Activated naive CD4-positive, alpha-beta T cell treated with anti-CD3 and anti-CD28 coated beads, Interleukin-2, amount 50 U/mL, for 72 hours (primary cell): ENCODE results near the gene DCTN5. TPM values are rescaled to one million over a fixed set of nuclear protein-coding genes. Genes with fewer than 3 reads are reported as not detected.

Source experiments
- ATAC-seq, 2 donors: fragments of 150-1000 bp; cut with Tn5 transposase; 2 replicates each; pipeline ENCODE4 v1.10.0; 2021; ENCODE audit warnings: mild to moderate bottlenecking in 2 of 2, moderate library complexity in 2 of 2
- DNase-seq, 2 donors: peaks; one replicate each; pipeline ENCODE4 v3.0.0; 2021 to 2022; ENCODE audit warnings: low spot score in 2 of 2
- H3K27ac Mint-ChIP-seq, 2 donors: one replicate each; pipeline ENCODE4 v1.8.0; 2022; ENCODE audit warnings: mild to moderate bottlenecking in 2 of 2, mixed read lengths in 2 of 2
- H3K36me3 Mint-ChIP-seq, 2 donors: one replicate each; pipeline ENCODE4 v1.8.0; 2022; ENCODE audit warnings: mixed read lengths in 2 of 2
- H3K9me3 Mint-ChIP-seq, 2 donors: one replicate each; pipeline ENCODE4 v1.8.0; 2022; ENCODE audit warnings: mixed read lengths in 2 of 2
- total RNA-seq, 2 donors: library from RNA; stranded (reverse); gene quantifications; one replicate each; pipeline ENCODE4 v1.2.3, GENCODE V29; 2022

The DCTN5 gene
- total RNA-seq, 2 donors from 2014 or later: 71.2 to 88.0 TPM

DNA sequence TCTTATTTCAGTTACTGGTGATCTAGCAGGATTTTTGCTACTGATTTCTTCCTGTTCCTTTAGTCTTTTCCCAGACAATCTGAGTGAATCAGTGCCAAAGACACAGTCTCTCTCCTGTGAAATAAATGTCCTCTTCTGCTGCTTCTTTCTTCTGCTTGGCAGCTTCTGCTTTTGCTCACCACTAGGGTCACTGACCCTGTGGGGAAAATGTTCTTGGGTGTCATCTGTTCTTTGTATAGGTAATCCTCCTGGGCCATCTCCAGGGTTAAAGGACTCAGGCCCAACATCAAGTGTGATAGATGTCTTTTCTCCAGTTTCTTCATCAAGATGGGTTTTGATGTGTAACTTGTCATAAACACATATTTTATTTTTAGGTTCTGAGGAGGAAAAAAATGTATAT lies 5.3 kb upstream of the DCTN5 start:
- H3K36me3 Mint-ChIP-seq: peaks cover 9 to 15% of the 10 kb centered on the region in 2 donors
- H3K9me3 Mint-ChIP-seq: no peaks in the 10 kb centered on the region
- no peak overlapping the region for H3K27ac Mint-ChIP-seq

GRCh38 chr16:23640615-23640930 lies 693 bp upstream of the DCTN5 start:
- peak in 1 of 2 donors; percentile 4 for ATAC-seq
- H3K27ac Mint-ChIP-seq: peak overlapping the region; percentile 95 to 99
- peaks cover 0 to 3% of the 10 kb centered on the region in 2 donors for H3K9me3 Mint-ChIP-seq
- peaks cover 34 to 35% of the 10 kb centered on the region in 2 donors for H3K36me3 Mint-ChIP-seq
- DNase-seq: no peak

More for the DNA sequence above, 5.3 kb upstream of the DCTN5 start:
- DNase-seq: no peak
- ATAC-seq: no peak

DNA sequence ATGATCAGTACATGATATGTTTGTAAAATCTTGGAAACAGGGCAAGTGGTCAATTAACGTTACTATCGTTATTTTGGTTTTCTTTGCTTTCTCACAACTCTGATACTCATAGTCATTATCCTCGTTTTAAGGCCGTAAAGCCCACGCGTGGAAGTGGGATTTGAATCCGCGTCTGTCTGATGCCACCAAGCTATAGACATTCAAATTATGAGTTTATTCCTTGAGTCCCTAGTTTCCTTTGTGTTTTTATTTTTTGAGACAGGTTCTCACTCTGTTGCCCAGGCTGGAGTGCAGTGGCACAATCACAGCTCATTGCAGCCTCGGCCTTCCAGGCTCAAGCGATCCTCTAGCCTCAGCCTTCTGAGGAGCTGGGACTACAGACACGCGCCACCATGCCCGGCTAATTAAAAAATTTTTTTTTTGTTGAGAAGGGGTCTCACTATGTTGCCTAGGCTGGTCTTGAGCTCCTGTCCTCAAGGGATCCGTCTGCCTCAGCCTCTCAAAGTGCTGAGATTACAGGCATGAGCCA lies 1.0 kb downstream of the DCTN5 start:
- Mint-ChIP-seq H3K9me3 (peaks cover 0 to 4% of the 10 kb centered on the region in 2 donors), H3K27ac (peak overlapping the region; percentile 95 to 99), H3K36me3 (peaks cover 44 to 50% of the 10 kb centered on the region in 2 donors)
- no peak for ATAC-seq
- DNase-seq: no peak

DNA sequence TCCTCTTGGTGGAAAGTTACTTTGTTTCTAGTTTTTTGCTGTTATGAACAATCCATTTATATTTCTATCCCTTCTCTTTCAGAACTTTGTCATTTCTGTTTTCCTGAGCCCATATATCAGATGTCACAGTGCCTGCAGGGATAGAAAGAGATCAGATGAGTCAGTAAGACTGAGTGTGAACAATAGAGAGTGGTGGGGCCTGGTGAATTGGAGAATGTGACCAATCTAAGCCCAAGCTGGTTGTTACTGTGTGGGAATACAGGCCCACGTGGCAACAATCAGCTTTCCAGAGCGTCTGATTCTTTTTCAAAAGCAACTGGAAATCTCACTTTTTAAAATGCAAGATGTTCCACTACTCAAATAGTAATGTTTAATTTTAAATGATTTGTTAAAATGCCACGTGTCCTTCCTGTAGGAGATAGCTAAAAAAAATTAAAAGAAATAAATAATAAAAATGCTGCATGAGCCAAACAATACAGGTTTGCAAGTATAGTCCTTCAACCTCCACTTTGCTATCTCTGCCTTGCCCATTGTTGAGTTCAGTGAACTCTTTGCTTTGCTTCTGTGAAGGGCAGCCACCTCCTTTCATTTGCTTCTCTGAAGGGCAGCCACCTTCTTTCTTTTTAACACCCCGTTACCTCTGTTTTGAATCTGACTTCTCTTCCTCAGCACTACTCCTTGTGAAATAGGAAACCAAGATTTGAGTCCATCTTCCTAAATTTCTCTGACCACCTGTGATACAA lies 9.6 kb downstream of the DCTN5 start:
- ATAC-seq: peak; percentile 88 to 91
- H3K27ac Mint-ChIP-seq: peak overlapping the region; percentile 65 to 69
- DNase-seq: no peak

GRCh38 chr16:23651943-23652468 lies 10.7 kb downstream of the DCTN5 start:
- DNase-seq (no peak), ATAC-seq (peak; percentile 79 to 83)
- H3K27ac Mint-ChIP-seq: peak overlapping the region; percentile 69 to 90

More for the DNA sequence above, 9.6 kb downstream of the DCTN5 start:
- H3K9me3 Mint-ChIP-seq: no peaks in the 10 kb centered on the region
- peaks cover 15 to 44% of the 10 kb centered on the region in 2 donors for H3K36me3 Mint-ChIP-seq

DNA sequence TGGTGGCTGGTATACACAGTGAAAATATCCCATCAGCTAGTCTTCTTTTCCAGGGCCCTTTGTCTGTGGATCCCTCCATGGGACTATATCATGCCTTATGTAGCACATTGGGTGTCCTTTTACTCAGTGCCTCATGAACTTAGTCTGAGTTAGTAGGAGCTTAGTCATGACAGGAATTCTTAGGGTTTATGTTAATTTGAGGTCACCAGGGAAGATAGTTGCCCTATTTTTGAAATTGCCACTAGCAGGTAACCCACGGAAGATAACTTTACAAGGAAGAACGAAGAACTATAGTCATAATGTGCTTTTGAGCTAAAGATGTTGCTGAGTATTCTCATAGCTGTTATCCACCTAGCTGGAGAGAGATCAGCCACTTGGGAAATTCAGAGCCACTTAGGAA lies 22.7 kb downstream of the DCTN5 start:
- ATAC-seq: peak; percentile 78 to 88
- peaks cover 41 to 52% of the 10 kb centered on the region in 2 donors for H3K36me3 Mint-ChIP-seq
- no peak overlapping the region for H3K27ac Mint-ChIP-seq
- H3K9me3 Mint-ChIP-seq: no peaks in the 10 kb centered on the region
- no peak for DNase-seq

More at GRCh38 chr16:23651943-23652468, 10.7 kb downstream of the DCTN5 start:
- H3K36me3 Mint-ChIP-seq: peaks cover 8 to 32% of the 10 kb centered on the region in 2 donors
- no peaks in the 10 kb centered on the region for H3K9me3 Mint-ChIP-seq

GRCh38 chr16:23666571-23667354 lies 25.5 kb downstream of the DCTN5 start:
- no peaks in the 10 kb centered on the region for H3K9me3 Mint-ChIP-seq
- peaks cover 43 to 67% of the 10 kb centered on the region in 2 donors for H3K36me3 Mint-ChIP-seq
- no peak overlapping the region for H3K27ac Mint-ChIP-seq
- ATAC-seq: no peak
- DNase-seq: no peak

DNA sequence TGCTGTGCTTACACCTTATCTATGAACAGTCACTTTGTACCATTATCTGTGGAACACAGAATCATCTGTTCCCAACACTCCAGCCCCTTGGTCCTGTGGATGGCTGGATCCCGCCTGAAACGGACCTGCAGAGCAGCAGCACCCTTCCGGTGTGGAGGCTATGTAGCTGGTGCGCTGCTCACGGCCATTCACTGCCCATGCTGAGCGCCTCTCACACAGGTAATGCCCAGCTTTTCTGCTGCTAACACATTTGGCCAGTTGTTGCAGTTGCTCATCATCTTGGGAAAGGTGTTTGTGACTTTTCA lies 26.0 kb downstream of the DCTN5 start:
- no peak for ATAC-seq
- Mint-ChIP-seq H3K36me3 (peaks cover 43 to 68% of the 10 kb centered on the region in 2 donors), H3K9me3 (no peaks in the 10 kb centered on the region), H3K27ac (no peak overlapping the region)
- no peak for DNase-seq

DNA sequence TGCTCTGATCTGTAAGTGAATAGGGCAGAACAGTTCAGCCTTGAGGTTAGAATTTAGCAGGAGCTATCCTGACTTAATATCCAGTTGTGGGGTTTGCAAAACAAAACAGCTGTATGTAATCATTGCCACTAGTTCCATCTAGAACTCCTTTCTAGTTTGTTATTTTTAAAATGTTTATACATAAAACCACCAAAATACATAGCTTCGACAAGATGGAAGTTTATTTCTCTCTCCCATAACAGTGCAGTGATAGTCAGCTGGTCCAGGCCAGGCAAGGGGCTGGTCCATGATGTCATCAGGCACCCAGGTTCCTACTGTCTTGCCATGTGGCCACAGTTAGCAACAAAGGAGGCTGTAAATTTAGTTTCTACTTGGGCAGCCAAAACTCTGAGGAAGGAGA lies 27.0 kb downstream of the DCTN5 start:
- no peaks in the 10 kb centered on the region for H3K9me3 Mint-ChIP-seq
- no peak overlapping the region for H3K27ac Mint-ChIP-seq
- no peak for ATAC-seq
- DNase-seq: no peak
- H3K36me3 Mint-ChIP-seq: peaks cover 43 to 70% of the 10 kb centered on the region in 2 donors

DNA sequence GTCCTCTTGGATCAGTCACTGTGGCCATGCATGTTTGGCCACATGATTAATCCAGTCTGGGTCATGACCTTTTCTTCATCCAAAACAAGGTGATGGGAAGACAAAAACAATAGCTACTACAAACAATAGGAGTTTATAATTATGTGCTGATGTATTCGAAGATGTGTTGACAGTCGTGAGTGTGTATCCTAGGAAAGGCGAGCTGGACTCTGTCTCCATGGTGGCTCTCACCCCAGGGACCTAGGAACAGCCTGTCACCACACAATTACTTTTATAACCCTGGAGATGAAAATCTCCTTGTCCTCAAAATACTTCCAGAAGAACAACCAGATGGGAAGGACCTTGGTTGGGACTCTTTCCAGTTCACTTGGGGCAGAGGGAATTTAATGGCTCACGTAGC lies 27.6 kb downstream of the DCTN5 start:
- peaks cover 43 to 70% of the 10 kb centered on the region in 2 donors for H3K36me3 Mint-ChIP-seq

DNA sequence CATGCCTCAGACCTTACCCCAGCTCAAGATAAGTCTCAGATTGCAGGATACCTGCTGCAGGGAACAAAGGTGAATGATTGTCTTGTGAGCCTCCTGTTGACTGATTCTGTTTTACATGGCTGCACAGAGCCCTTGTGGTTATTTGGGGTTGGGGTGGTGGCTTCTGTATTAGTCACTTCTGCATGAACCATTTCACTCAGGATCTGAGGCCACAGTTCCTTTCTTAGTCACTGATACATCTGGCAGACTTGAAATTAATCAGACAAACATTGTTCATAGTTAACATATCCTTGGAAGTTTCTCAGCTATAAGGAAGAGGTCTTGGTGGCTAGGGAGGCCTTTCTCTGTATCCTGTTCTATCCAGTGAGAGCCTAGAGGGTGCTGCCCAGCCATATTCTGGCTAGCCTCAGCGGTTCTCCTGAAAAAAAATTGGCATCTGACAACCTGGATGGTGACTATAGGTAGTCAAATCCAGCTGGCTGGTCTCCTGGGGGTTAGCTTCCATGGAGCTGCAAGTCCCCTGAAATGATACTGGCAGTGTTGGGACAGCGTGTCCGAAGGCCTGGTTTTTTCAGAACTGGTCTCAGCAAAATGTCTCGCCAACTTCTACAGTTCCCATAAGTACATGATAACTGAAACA lies 29.0 kb downstream of the DCTN5 start:
- Mint-ChIP-seq H3K27ac (peak overlapping the region; percentile 38 to 76), H3K36me3 (peaks cover 35 to 61% of the 10 kb centered on the region in 2 donors), H3K9me3 (no peaks in the 10 kb centered on the region)
- DNase-seq: peak in 1 of 2 donors; percentile 60
- ATAC-seq: peak; percentile 98 to 99

More for the DNA sequence above, 27.6 kb downstream of the DCTN5 start:
- no peaks in the 10 kb centered on the region for H3K9me3 Mint-ChIP-seq
- ATAC-seq: no peak
- no peak overlapping the region for H3K27ac Mint-ChIP-seq
- DNase-seq: no peak

DNA sequence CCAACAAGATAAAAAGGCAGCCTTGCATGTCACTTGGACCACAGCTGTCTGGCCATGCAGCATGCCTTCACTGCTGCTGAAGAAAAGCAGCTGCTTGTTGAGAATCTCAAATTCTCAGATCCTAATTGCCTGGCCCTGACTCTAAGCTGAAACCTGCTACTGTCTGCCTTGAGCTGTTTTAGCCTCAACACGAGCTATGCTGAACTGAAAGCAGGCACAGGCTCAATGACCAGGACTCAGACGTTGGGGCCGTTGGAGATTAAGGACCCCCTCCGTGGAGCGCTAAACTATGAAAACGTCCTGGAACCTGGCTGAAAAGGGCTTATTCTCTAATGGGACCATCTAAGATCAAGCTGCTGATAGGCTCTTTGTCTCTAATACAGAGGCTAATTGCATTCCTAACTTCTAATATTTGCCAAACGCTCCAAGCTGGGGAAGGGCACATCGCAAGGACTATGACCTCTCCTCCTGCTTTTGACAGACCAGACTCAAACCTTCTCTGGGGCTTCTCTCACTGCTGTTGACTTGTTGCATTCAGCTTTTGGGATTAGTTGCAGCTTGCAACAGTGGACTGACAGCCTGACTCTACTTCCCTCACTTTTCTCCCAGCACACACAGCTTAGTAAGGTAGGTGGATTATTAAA lies 32.8 kb downstream of the DCTN5 start:
- Mint-ChIP-seq H3K36me3 (peaks cover 16 to 35% of the 10 kb centered on the region in 2 donors), H3K27ac (no peak overlapping the region), H3K9me3 (no peaks in the 10 kb centered on the region)
- ATAC-seq: no peak
- DNase-seq: no peak

- peaks cover 19 to 28% of the 10 kb centered on the region in 2 donors for H3K36me3 Mint-ChIP-seq
- H3K27ac Mint-ChIP-seq: no peak overlapping the region
- no peaks in the 10 kb centered on the region for H3K9me3 Mint-ChIP-seq
- DNase-seq (no peak), ATAC-seq (no peak)
Measured at GRCh38 chr16:23676924-23677480, 35.7 kb downstream of the DCTN5 start.

GRCh38 chr16:23678430-23679273 lies 37.4 kb downstream of the DCTN5 start, which contains the start of gene PLK1:
Gene PLK1 (plus strand): TSS chr16:23678889. CDS start chr16:23678933, 44 bp downstream.
- H3K27ac Mint-ChIP-seq: peak within 1 kb of the TSS; percentile 68 to 95
- H3K36me3 Mint-ChIP-seq: peaks cover 21 to 29% of the 10 kb centered on the region in 2 donors

More at GRCh38 chr16:23678430-23679273, 37.4 kb downstream of the DCTN5 start, which contains the start of gene PLK1:
- no peaks in the 10 kb centered on the region for H3K9me3 Mint-ChIP-seq
- DNase-seq: peak; percentile 85 to 87
- peak; percentile 94 to 98 for ATAC-seq
